Fibroblast of skin of scalp (primary cell): ENCODE measurements around the gene ARFGEF2.

Experiments used
- DNase-seq: peaks from one replicate; pipeline ENCODE4 v3.0.0-alpha.2; 2013

ARFGEF2 gene

DNA sequence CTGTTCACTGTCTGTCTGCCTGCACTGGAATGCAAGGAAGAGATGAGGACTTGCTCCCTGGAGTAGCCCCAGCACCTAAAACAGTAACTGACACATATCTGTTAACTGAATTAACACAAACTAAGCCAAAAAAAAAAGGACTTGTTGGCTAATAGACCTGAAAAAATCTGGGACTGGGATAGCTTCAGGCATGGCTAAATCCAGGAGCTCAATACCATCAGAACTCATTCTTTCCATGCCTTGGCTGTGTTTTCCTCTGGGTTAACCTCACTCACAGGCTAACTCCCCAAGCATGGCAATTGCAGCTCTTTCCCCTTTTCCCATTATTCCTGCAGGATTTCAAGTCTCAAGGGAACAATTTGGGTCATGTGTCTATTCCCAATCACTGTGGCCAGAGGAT, 21.6 kb upstream of the ARFGEF2 start:
- no peak for DNase-seq

DNA sequence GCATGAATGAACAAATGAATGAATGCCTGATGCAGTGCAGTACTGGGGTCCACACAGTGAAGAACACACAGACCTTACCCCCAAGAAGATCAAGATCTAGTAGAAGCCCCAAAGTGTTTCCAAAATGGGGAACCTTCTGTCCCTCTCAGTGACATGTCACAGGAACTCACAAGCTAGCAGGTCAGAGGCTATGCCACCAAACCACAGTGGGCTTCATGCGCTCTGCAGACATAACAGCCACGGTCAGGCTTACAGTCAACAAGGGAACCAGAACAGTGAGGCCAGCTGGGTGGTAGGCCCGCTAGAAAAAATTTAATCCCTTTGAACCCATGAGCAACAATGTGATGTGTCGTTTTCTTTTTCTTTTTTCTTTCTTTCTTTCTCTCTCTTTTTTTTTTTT, 20.2 kb upstream of the ARFGEF2 start:
- DNase-seq, result no peak

DNA sequence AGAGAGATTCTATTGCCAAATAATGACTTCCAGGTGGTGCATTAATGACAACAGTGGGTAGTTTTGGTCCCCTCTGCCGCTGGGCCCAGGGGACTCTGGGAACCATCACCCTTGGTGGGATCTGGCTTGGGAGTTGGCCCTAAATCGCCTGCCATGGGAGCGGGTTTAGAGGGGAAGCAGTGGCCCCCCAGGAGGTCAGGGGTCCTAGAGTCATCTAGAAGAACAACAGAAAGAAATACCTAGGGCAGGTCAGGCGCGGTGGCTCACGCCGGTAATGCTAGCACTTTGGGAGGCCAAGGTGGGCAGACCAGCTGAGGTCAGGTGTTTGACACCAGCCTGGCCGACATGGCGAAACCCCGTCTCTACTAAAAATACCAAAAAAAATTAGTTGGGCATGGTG, 17.8 kb upstream of the ARFGEF2 start:
- DNase-seq, result no peak

DNA sequence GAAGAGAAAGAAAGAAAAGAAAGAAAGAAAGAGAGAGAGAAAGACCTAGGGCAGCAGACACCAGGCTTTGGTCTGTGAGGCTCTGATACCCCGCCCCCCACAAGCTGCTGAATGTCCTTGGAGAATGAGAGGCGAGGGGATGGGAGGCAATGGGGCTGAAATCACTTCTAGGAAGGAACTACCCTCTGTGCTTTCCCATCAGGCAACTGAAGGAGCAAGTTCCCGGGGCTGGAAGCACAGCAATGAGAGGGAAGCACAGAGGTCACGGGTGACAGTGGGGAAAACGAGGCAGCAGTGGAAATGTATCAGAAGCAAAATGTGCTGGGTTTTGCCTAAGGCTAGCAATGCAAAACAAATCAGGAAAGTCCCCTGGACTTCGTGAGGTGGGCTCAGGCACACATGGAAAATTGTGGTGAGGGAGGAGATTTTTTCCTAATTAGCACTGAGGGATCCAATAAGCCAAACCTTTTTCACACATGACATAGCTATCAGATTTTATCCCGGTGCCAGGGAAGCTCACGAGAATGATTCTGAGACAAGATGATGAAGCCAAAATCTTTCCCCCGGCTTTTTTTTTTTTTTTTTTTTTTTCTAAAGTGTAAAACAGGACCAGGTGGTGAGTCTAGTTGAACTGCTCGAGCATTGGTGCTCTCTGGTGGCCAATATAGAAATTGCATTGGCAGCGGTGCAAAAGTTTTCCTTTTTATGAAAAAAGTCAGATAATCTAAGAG, 16.8 kb upstream of the ARFGEF2 start:
- peak; percentile 63 for DNase-seq

DNA sequence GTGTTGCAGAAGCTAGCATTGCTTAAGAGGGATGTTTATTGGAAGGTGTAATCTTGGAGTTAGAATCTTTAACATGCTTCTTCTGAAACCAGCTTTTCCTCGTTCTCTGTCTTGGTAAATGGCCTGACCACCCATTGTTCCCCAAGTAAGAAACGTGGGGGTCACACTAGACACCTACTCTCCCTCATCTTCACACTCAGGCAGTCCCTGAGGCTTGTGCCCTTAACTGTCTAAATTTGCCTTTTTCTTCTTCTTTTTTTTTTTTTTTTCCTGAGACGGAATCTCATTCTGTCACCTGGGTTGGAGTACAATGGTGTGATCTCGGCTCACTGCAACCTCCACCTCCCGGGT, 16.2 kb upstream of the ARFGEF2 start:
- DNase-seq, result no peak

DNA sequence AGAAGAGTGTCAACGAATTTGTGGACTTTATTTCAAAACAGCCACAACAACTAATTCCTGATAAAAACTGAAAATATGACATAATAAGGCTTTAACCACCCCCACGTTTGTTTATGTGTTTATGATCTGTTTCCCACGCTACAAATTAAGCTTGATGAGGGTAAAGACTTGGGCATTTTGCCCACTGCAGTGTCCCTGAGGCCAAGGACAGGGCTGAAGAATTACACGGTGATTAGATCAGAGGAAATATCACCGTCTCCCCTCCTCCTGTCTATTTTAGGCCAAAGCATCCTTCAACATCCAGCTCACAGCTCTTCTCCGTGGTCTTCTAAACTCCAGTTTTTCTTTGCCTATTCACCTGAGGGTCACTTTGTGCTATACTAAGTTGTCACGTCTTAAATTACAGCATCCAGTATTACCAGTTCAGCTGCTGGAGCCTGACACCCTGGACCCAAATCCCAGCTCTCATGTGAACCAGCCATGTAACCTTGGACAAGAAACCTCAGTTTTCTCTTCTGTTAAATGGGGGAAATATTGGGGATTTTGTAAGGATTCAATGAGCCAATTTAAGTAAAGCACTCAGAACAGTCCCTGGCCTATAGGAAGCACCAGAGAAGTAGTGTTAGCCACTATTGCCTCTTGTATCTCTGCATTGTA, 15.2 kb upstream of the ARFGEF2 start:
- DNase-seq, result no peak

DNA sequence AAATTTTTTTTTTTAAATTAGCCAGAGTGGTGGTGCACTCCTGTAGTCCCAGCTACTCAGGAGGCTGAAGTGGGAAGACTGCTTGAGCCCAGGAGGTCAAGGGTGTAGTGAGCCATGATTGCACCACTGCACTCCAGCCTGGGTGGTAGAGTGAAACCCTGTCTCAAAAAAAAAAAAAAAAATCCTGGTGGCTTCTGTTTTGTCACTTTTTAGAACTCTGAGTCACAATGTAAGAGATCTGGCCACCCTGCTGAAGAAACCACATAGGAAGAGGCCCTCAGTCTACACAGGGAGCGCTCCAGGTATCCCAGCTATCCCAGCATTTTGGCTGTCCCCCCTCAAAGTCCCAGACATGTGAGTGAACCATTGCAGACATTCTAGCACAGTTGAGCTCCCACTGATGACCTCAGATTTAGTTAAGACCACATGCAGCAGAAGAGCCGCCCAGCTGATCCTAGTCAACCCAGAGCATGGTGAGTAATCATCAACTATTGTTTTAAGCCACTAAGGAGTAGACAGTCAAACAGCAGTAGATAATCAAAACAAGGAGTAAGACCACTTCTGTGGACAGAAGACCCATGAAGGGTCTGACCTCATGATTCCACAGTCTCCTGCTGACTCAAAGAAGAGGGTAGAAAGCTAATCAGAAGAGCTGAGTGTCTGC, 12.7 kb upstream of the ARFGEF2 start:
- DNase-seq, result no peak

DNA sequence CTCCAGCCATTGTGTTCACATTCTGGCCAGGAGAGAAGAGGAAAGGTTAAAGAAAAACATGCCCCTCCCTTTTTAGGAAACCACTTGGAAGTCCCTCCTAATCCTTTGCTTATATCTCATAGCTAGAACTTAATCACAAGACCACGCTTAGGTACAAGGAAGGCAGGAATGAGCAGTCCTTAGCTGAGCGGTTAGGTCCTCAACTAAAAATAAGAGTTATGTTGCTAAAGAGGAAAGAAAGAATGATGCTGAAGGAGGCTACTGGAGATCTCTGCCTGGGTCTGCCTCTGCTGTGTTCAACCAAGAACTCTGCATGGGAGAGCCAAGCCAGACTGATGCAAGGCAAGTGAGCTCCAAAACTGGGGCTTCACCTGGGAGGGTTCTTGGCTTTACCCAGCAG, 11.6 kb upstream of the ARFGEF2 start:
- no peak for DNase-seq

DNA sequence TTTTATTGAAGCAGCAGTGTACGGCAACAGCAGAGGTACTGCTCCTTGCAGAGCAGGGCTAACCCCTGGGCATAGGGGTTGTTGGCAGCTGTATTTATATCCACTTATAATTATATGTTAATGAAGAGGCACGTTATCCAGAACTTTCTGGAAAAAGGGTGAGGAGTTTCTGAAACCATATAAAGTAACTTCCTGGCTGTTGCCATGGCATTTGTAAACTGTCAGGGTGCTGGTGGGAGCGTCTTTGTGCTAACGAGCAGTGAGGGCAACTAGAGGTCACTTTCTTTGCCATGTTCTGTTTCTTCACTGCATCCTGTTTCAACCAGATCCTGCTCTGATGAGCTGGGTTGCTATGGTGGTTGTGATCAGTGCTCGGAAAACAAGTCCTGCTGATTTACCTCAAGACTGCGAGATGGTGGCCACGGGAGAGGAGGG, 11.1 kb upstream of the ARFGEF2 start:
- DNase-seq, result no peak

DNA sequence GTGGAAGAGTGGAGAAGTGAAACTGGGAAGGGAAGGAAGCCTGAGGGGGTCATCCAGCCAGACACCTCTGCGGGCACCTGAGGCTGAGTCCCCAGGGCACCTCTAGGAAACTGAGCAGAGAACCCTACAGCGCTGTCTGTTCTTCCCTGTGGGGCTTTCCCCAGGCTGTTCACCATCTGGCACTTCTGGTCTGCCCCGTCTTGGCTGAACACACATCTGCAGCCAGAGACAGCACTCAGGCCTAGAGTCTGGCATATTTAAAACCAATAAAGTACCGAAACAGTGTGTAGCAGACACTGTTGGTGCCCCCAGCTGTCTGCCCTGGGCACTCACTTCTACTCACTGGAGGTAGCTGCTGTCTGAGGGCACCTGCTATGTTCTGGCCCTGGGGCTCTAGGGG, 9.4 kb upstream of the ARFGEF2 start:
- DNase-seq, result no peak

DNA sequence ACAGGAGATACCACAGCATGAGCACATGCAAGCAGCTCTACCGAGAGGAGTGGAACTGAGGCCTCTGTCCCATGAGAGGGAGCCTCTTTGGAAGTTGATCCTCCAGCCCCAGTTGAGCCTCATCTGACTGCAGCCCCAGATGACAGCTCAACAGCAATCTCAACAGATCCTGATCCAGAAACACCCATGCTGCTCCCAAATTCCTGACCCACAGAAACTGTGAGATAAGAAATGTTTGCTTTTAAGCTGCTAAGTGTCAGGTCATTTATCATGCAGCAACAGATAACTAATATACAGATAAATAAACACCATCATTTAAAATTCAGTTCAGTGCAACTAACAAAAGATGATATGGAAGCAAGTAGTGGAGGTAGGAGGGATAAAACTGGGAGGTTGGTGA, 4.8 kb upstream of the ARFGEF2 start:
- DNase-seq, result no peak

DNA sequence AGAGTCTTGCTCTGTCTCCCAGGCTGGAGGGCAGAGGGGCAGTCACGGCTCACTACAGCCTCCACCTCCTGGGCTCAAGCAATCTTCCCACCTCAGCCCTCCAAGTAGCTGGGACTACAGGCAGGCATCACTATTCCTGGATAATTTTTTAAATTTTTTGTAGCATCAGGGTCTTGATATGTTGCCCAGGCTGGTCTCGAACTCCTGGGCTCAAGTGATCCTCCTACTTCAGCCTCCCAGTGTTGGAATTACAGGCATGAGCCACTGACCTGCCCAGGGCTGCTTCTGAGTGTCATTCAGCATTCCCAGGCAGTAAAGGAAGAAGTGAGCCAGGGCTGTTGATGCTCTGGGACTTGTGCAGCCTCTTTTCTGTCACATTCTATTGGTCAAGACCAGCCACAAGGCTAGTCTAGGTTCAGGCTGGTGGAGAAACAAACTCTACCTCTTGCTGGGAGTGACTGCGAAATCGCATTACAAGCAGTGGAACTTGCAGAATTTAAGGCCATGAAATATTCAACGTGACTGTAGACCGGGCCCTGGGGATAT, 2.1 kb upstream of the ARFGEF2 start:
- no peak for DNase-seq

DNA sequence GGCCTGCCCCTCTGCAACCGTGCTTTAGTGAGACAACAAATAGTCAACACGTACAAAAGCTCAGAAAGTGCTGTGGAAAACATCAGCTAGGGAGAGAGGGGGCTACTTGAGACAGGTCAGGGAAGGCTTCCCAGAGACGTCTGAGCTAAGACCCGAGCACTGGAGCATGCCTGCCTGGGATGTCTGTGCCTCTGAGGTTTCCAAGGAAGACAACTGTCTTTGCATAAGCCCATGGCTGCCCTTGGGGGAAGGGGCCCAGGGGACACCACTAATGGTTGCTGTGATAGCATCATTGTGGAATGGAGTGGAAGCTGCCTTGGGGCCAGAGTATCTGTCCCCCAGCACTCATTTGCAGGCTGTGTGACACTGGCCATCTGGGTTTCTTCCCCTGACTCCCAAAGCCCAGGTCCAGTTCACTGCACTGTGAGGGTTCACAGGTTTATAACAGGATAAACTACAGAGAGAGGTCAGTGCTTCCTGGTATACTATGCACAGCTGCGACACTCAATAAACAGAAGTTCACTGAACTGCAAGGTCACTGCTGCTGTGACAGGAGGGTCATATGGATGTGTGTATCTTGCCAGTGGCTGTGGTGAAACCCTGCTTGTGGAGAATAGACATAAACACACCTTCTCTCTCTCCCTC, 1.5 kb upstream of the ARFGEF2 start:
- DNase-seq, result no peak

DNA sequence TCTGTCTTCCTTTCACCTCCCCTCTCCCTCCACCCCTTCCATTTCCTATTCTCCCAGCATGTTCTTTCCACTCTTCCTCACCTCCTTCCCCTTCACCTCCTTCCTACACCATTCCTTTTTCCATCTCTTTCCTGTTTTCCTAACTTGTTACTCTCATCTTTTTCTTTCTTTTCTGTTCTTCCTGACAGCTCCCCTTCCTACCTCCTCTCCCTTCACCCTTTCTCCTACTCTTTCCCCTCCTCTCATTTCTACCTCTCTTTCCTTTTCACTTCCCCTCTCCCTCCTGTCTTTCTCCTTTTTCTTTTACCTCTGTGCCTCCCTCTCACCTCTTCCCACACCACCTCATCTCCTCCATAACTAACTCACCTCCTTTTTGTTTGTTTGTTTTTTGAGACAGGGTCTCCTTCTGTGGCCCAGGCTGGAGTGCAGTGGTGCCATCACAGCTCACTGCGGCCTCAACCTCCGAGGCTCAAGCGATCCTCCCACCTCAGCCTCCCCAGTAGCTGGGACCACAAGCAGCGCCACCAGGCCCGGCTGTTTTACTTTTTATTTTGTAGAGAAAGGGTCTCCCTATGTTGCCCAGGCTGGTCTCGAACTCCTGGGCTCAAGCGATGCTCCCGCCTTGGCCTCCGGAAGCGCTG, 864 bp upstream of the ARFGEF2 start:
- DNase-seq, result no peak

DNA sequence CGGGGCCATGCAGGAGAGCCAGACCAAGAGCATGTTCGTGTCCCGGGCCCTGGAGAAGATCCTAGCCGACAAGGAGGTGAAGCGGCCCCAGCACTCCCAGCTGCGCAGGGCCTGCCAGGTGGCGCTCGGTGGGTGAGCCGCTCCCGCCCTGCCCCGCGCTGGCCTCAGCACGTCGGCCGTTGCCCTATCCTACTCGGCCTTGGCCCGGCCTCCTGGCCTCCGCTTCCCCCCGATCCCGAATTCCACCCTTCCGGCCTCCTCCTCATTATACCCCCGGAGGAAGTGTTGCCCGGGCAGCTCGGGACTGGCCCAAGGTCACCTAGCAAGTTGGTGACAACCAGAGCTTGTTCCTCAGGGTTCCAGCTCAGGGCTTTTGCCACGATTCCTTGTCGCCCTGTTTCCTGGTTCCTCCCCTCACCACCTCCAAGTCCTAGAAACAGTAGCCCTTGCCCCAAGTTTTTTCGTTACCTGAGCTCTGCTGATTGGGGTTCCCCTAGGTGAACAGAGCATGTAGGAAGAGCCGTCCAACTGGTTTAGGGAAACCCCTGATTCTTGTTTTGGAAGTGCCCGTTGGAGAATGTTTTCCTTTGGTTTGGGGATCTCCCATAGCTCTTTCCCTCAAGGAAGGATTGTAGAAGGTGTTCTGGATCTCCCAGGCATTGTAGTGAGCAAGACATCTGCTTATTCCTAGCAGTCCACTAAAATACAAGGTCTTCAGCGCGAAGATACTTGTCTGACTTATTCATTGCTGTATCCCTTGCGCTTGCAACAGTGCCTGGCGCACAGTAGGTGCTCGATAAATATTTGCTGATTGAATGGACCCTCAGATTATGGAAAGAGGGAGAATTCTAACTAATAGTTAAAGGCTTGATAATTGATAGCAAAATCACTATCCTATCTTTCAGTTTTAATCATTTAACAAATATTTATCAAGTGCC, 641 bp downstream of the ARFGEF2 start:
- peak; percentile 38 for DNase-seq

DNA sequence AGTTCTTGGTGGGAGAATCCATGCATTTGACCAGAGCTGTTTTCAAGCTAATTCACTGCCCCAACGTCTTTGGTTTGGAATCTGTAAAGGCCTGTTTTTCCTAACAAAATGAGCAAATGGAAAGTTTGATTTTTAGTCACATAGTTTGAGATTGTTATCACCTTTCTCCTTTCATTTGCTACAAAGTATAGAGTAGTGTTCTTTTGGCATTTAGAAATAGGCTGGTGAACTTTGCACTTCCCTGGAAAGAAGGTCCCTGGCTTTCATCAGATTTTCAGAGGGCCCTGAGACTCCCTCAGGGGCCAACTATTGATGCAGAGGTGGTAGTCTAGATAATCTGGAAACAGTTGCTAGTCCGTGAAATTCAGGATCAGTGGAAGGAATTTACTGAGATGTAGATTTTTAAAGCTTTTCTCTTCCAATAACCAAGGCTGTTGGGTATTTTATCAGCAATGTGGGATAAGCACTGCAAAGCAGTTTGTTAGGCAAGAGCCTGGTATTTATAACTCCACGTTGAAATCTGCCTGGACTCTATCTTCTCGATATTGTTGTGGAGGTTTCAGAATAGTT, 1.7 kb downstream of the ARFGEF2 start:
- DNase-seq, result no peak

DNA sequence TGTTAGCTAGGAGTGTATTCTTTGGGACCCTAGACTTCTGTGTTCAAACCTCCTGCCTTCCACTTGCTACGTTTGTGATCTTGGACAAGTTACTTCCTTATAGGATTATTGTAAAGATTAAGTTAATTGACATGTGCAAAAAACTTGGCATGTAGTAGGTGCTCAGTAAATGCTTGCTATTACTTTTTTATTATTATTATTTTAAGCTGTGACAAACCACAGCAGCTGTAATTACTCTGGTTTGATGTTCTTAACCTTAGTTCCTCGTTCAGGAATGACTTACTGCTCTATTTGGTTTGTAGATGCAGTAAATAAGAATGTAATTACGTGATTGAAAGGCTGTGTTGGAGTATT, 3.2 kb downstream of the ARFGEF2 start:
- DNase-seq, result no peak

DNA sequence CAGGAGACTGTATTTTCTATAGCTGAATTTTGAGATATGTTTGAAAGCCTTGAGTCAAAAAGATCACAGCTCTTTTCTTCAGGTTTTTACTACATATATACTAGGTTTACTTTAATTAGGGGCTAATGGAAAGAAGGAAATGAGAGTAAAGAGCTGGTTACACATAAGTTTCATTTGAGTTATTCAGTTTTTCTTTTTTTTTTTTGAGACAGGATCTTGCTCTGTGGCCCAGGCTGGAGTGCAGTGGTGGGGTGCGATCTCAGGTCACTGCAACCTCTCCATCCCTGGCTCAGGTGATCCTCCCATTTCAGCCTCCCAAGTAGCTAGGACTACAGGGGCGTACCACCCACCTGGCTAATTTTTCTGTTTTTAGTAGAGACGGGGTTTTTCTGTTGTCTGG, 4.8 kb downstream of the ARFGEF2 start:
- no peak for DNase-seq

DNA sequence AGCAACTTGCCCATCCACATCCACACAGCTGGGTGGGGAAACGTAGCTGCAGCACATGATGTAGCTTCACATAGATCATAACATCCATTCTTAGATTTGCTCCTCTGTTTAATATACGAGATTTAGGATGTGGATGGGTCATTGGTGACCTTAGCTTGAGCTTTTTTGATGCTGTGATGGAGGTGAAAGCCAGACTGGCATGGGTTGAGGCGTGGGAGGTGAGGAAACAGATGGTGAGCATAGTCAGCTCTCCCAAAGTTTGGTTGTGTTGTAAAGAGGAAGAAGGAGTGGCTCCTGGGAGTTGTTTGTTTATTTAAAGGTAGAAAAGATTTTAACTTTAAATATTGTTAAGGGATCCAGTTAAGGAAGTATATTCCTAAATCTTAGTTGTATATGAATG, 5.3 kb downstream of the ARFGEF2 start:
- DNase-seq, result no peak

DNA sequence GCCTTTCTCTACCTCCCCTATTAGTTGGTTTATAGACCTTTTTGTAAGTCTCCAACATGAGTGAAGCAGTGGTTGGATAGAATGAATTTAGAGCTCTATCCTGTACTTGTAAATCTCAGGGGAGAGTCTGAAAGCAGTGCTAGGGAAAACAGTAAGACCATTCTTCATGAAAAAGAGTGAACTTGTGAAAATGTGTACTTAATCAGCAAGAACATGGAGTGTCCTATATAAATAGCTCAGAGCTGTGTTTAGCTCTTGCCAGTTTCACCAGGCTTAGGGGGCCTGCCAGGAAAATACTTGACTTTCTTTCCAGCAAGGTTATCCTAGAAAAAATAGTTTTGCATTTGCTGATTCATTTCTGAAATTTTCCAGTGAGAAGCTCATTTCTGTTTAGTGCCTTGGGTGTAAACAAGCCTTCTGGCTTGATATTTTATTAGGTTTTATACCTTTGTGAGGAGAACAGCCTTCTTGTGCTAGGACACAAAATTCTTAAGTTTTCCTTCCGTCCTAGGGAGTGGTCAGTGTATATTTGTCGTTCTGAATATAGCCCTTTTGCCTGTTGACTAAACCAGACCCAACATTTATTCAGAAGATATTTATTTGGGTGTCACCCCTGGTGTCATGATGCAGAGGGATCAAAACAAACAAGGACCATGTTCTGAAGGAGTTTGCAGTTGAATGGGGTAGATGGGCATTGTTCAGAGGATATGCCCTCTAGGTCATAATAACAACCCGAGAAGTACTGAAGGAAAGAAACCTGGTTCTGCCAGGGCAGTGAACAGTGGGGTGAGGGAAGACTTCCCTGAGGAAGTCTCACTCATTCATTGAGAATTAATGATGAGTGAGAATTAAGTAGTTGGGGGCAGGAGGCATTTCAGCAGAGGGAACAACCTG, 7.6 kb downstream of the ARFGEF2 start:
- DNase-seq, result peak; percentile 58
